ENCODE measurements around the gene PDE3A. TPM values are rescaled to one million over a fixed set of nuclear protein-coding genes. Genes with fewer than 3 reads are reported as not detected.

The PDE3A gene
- total RNA-seq, 1 experiment from 2014 or later: 0.58 TPM

GRCh38 chr12:20525064-20525610 is 156.8 kb downstream of the PDE3A start:
- no TSS peak for BruUV-seq (replicated peaks)
- Histone ChIP-seq H2AFZ (ENCODE audit: low read length) (no peak overlapping the region), H3K9ac (ENCODE audit: low read length) (no peak overlapping the region), H3K27ac (ENCODE audit: low read length) (no peak overlapping the region), H3K79me2 (ENCODE audit: low read length) (no peaks in the 10 kb centered on the region), H3K4me1 (ENCODE audit: insufficient read depth, low read length) (no peaks in the 10 kb centered on the region), H3F3A (ENCODE audit: low read length, unreplicated experiment) (no peaks in the 10 kb centered on the region), H3K4me2 (ENCODE audit: low read length) (no peak overlapping the region), H4K20me1 (ENCODE audit: low read length) (no peaks in the 10 kb centered on the region), H3K36me3 (ENCODE audit: low read depth, low read length) (no peaks in the 10 kb centered on the region), H3K9me3 (ENCODE audit: low read length) (no peaks in the 10 kb centered on the region), H3K27me3 (ENCODE audit: low read length) (no peaks in the 10 kb centered on the region), H3K9me2 (replicated peaks; ENCODE audit: low read length) (no peaks in the 10 kb centered on the region), H3K4me3 (ENCODE audit: low read length) (no peak overlapping the region)
- DNase-seq (no peak), ATAC-seq (no peak)
- intact Hi-C loops (cut with micrococcal nuclease): no loop called here
- POLR2A ChIA-PET (ENCODE audit: unreplicated experiment): interaction anchor here (0.5 kb wide), 1 partner anchor 408 kb away, joined by 3 read pairs; no protein-coding TSS in a partner anchor
- TF ChIP-seq EZH2 (IDR thresholded peaks at IDR 0.05; ENCODE audit: low read length, unreplicated experiment) (no peak), EZH2phosphoT487 (IDR thresholded peaks at IDR 0.05; ENCODE audit: borderline replicate concordance, low read length) (no peak), CTCF (conservative IDR thresholded peaks at IDR 0.05; ENCODE audit: low read depth, low read length) (no peak)
- CTCF ChIA-PET: no interaction called here

GRCh38 chr12:20527417-20528163 is 159.3 kb downstream of the PDE3A start:
- intact Hi-C loops (cut with micrococcal nuclease): no loop called here
- Histone ChIP-seq H3K4me3 (ENCODE audit: low read length) (no peak overlapping the region), H3K9me3 (ENCODE audit: low read length) (no peaks in the 10 kb centered on the region), H3K27me3 (ENCODE audit: low read length) (no peaks in the 10 kb centered on the region), H3F3A (ENCODE audit: low read length, unreplicated experiment) (no peaks in the 10 kb centered on the region), H3K9me2 (replicated peaks; ENCODE audit: low read length) (no peaks in the 10 kb centered on the region), H3K36me3 (ENCODE audit: low read depth, low read length) (no peaks in the 10 kb centered on the region), H3K79me2 (ENCODE audit: low read length) (no peaks in the 10 kb centered on the region), H3K4me2 (ENCODE audit: low read length) (no peak overlapping the region), H3K27ac (ENCODE audit: low read length) (no peak overlapping the region), H3K9ac (ENCODE audit: low read length) (no peak overlapping the region), H2AFZ (ENCODE audit: low read length) (no peak overlapping the region), H4K20me1 (ENCODE audit: low read length) (no peaks in the 10 kb centered on the region), H3K4me1 (ENCODE audit: insufficient read depth, low read length) (no peaks in the 10 kb centered on the region)
- DNase-seq (no peak), ATAC-seq (no peak)
- TF ChIP-seq EZH2phosphoT487 (IDR thresholded peaks at IDR 0.05; ENCODE audit: borderline replicate concordance, low read length) (no peak), CTCF (conservative IDR thresholded peaks at IDR 0.05; ENCODE audit: low read depth, low read length) (no peak), EZH2 (IDR thresholded peaks at IDR 0.05; ENCODE audit: low read length, unreplicated experiment) (no peak)
- ChIA-PET POLR2A (ENCODE audit: unreplicated experiment) (interaction anchor here (0.7 kb wide), 1 partner anchor 159 kb away, joined by 4 read pairs; the partner anchor contains the start of gene PDE3A), CTCF (no interaction called here)
- BruUV-seq (replicated peaks): no TSS peak

GRCh38 chr12:20528208-20528607 is 159.9 kb downstream of the PDE3A start:
- no peaks in the 10 kb centered on the region for H3F3A ChIP-seq (ENCODE audit: low read length, unreplicated experiment)
- H2AFZ ChIP-seq (ENCODE audit: low read length): no peak overlapping the region
- no peak overlapping the region for H3K4me3 ChIP-seq (ENCODE audit: low read length)
- H3K9me3 ChIP-seq (ENCODE audit: low read length): no peaks in the 10 kb centered on the region
- no peaks in the 10 kb centered on the region for H3K4me1 ChIP-seq (ENCODE audit: insufficient read depth, low read length)
- no peak for DNase-seq
- TF ChIP-seq CTCF (conservative IDR thresholded peaks at IDR 0.05; ENCODE audit: low read depth, low read length): no peak
- TF ChIP-seq EZH2phosphoT487 (IDR thresholded peaks at IDR 0.05; ENCODE audit: borderline replicate concordance, low read length): no peak
- no peak for TF ChIP-seq EZH2 (IDR thresholded peaks at IDR 0.05; ENCODE audit: low read length, unreplicated experiment)
- ChIA-PET CTCF (no interaction called here), POLR2A (ENCODE audit: unreplicated experiment) (no interaction called here)
- H3K36me3 ChIP-seq (ENCODE audit: low read depth, low read length): no peaks in the 10 kb centered on the region
- H3K9me2 ChIP-seq (replicated peaks; ENCODE audit: low read length): no peaks in the 10 kb centered on the region
- no peaks in the 10 kb centered on the region for H3K27me3 ChIP-seq (ENCODE audit: low read length)
- H3K9ac ChIP-seq (ENCODE audit: low read length): no peak overlapping the region
- no peak overlapping the region for H3K27ac ChIP-seq (ENCODE audit: low read length)
- intact Hi-C loops (cut with micrococcal nuclease): no loop called here
- no TSS peak for BruUV-seq (replicated peaks)
- H3K79me2 ChIP-seq (ENCODE audit: low read length): no peaks in the 10 kb centered on the region
- no peaks in the 10 kb centered on the region for H4K20me1 ChIP-seq (ENCODE audit: low read length)
- ATAC-seq: no peak
- H3K4me2 ChIP-seq (ENCODE audit: low read length): no peak overlapping the region

All from PC-3 (cell line).